K562 (cell line): ENCODE data around the gene NUP188. TPM values are rescaled to one million over a fixed set of nuclear protein-coding genes. Genes with fewer than 3 reads are reported as not detected.

Experiments used
- ARID2 ChIP-seq: fragments of 450-650 bp; IDR thresholded peaks from 2 replicates; pipeline ENCODE4 v1.6.1; 2017; ENCODE audit warnings: antibody characterized with exemption, mild to moderate bottlenecking
- BHLHE40 ChIP-seq: IDR thresholded peaks from 2 replicates; pipeline ENCODE4 v1.6.1; 2011; ENCODE audit warnings: low read length, improper control_type of control experiment
- CTCF ChIP-seq, 3 experiments: IDR thresholded peaks in 2 of 3; conservative IDR thresholded peaks in 1 of 3; 2 replicates each; pipeline ENCODE4 v1.5.1; 2011 to 2012; ENCODE audit warnings: low read length in 3 of 3, mild to moderate bottlenecking in 3 of 3, control low read depth in 2 of 3, improper control_type of control experiment in 1 of 3, inconsistent platforms in 1 of 3, low read depth in 1 of 3, mixed read lengths in 1 of 3, moderate library complexity in 1 of 3; ENCODE audit not compliant: insufficient read depth in 2 of 3
- ETV5 ChIP-seq: sonication (generic); formaldehyde crosslinking; IDR thresholded peaks from 2 replicates; pipeline ENCODE4 v1.4.0; 2020; ENCODE audit warnings: low read depth, mild to moderate bottlenecking, missing genetic modification reagents
- FOSL1 ChIP-seq: fragments of 200-800 bp; sonication (Bioruptor generic); conservative IDR thresholded peaks from 2 replicates; pipeline ENCODE4 v1.6.1; 2016; ENCODE audit warnings: missing genetic modification characterization, missing compliant biosample characterization
- FOXM1 ChIP-seq, 2 experiments: fragments of 450-650 bp in 1 of 2; sonication (generic) in 1 of 2; formaldehyde crosslinking in 1 of 2; IDR thresholded peaks; 2 replicates each; pipeline versions ENCODE4 v1.6.1 to v1.9.0; 2017 to 2022; ENCODE audit warnings: low read depth in 2 of 2, mild to moderate bottlenecking in 2 of 2, missing genetic modification reagents in 1 of 2, moderate library complexity in 1 of 2
- GATAD2A ChIP-seq: fragments of 450-650 bp; IDR thresholded peaks from 2 replicates; pipeline ENCODE4 v1.6.1; 2017
- JUNB ChIP-seq: fragments of 450-650 bp; formaldehyde crosslinking; conservative IDR thresholded peaks from 2 replicates; pipeline ENCODE4 v1.4.0; 2020; ENCODE audit warnings: mild to moderate bottlenecking
- MECOM ChIP-seq: fragments of 250-450 bp; sonication (Bioruptor Pico); IDR thresholded peaks from 2 replicates; pipeline ENCODE4 v1.8.0; 2022; ENCODE audit warnings: inconsistent platforms
- MITF ChIP-seq: IDR thresholded peaks from 2 replicates; pipeline ENCODE4 v1.6.1; 2014; ENCODE audit warnings: antibody characterized with exemption
- MXI1 ChIP-seq: IDR thresholded peaks from 2 replicates; pipeline ENCODE4 v1.6.1; 2011; ENCODE audit warnings: low read depth, mild to moderate bottlenecking, improper control_type of control experiment, low read length
- MYNN ChIP-seq, 2 experiments: sonication (generic); formaldehyde crosslinking in 1 of 2; IDR thresholded peaks; 2 replicates each; pipeline versions ENCODE4 v1.5.0 to v1.6.1; 2016 to 2020; ENCODE audit warnings: antibody characterized with exemption in 1 of 2, missing genetic modification reagents in 1 of 2
- NR2F6 ChIP-seq: fragments of 450-650 bp; formaldehyde crosslinking; IDR thresholded peaks from 2 replicates; pipeline ENCODE4 v1.4.0; 2020; ENCODE audit warnings: mild to moderate bottlenecking
- SMARCA4 ChIP-seq: fragments of 450-650 bp; IDR thresholded peaks from 2 replicates; pipeline ENCODE4 v1.6.1; 2016
- SPI1 ChIP-seq: IDR thresholded peaks from 2 replicates; pipeline ENCODE4 v1.6.1; 2011; ENCODE audit warnings: low read depth, low read length, control low read depth, borderline replicate concordance
- STAT5A ChIP-seq: IDR thresholded peaks from 2 replicates; pipeline ENCODE4 v1.6.1; 2012; ENCODE audit warnings: low read length, inconsistent platforms, borderline replicate concordance
- YY1 ChIP-seq, 3 experiments: IDR thresholded peaks; 2 replicates each; pipeline ENCODE4 v1.6.1; 2011; ENCODE audit warnings: low read length in 2 of 3, mild to moderate bottlenecking in 2 of 3, moderate library complexity in 2 of 3, borderline replicate concordance in 1 of 3, control low read depth in 1 of 3, low read depth in 1 of 3; ENCODE audit not compliant: insufficient read depth in 3 of 3, insufficient replicate concordance in 2 of 3, control insufficient read depth in 1 of 3, insufficient read length in 1 of 3; ENCODE audit errors: extremely low read depth in 1 of 3
- ZNF57 ChIP-seq: fragments of 450-650 bp; formaldehyde crosslinking; IDR thresholded peaks from 2 replicates; pipeline ENCODE4 v1.4.0; 2020; ENCODE audit warnings: mild to moderate bottlenecking, moderate library complexity
- ZZZ3 ChIP-seq: fragments of 450-650 bp; IDR thresholded peaks from 2 replicates; pipeline ENCODE4 v1.6.1; 2016; ENCODE audit warnings: antibody characterized with exemption, mild to moderate bottlenecking, moderate library complexity
- polyA plus RNA-seq, 8 experiments: library from polyadenylated mRNA; depleted of rRNA in 4 of 8; stranded (reverse) in 5 of 8; unstranded in 3 of 8; fragments of >200 nt; fragmentation: Nextera tagmentation in 2 of 8; fragmentation: Illumina TruSeq in 1 of 8; extraction: Ambion mirVana in 2 of 8; extraction: Trizol in 1 of 8; gene quantifications; 2 replicates each; pipeline versions ENCODE4 v1.2.1 to v1.2.3, GENCODE V29; 2011 to 2014; ENCODE audit warnings: inconsistent platforms in 1 of 8, missing spikeins in 1 of 8
- total RNA-seq, 7 experiments: library from RNA; depleted of rRNA in 6 of 7; stranded (reverse); fragments of >200 nt in 6 of 7; fragmentation: Illumina TruSeq in 2 of 7; extraction: Trizol in 2 of 7; gene quantifications; 2 replicates each; pipeline versions ENCODE4 v1.2.1 to v1.2.3, GENCODE V29; 2011 to 2021; ENCODE audit warnings: low replicate concordance in 1 of 7
- TF ChIP-seq, protein P1 (sequence below): fragments of 450-650 bp; conservative IDR thresholded peaks from 2 replicates; pipeline ENCODE4 v1.6.1; 2016; ENCODE audit warnings: missing genetic modification characterization, low read depth, mild to moderate bottlenecking, control low read depth, missing compliant biosample characterization
- TF ChIP-seq, protein P2 (sequence below): sonication (generic); formaldehyde crosslinking; IDR thresholded peaks from 2 replicates; pipeline ENCODE4 v1.8.0; 2022; ENCODE audit warnings: missing genetic modification reagents, mild to moderate bottlenecking, moderate library complexity, borderline replicate concordance

The NUP188 gene
- total and polyA plus RNA-seq, 9 of the 15 experiments (the other 6 are each of a cell fraction or from before 2014, with no cell fraction given) = 11.7 to 135 (median 70.6) TPM

GRCh38 chr9:128927731-128928411 lies 19.6 kb upstream of the NUP188 start (continued):
- no peak for TF ChIP-seq ZZZ3
- peak in 1 of 3 experiments; percentile 16 for TF ChIP-seq YY1 (IDR thresholded peaks at IDR 0.05; ENCODE audit: borderline replicate concordance in 1 of 3, control insufficient read depth in 1 of 3, extremely low read depth in 1 of 3, insufficient read depth in 3 of 3, insufficient read length in 1 of 3, insufficient replicate concordance in 2 of 3, low read depth in 1 of 3, low read length in 2 of 3)
- peak; percentile 80 for TF ChIP-seq ARID2
- peak; percentile 24; the same call in 1 of the 2 replicates for TF ChIP-seq ETV5 (CRISPR knock-in tag)
- TF ChIP-seq FOXM1 (IDR thresholded peaks at IDR 0.05; ENCODE audit: low read depth) = no peak
- TF ChIP-seq FOXM1 (CRISPR knock-in tag; IDR thresholded peaks at IDR 0.05; ENCODE audit: low read depth) = no peak
- TF ChIP-seq CTCF (IDR thresholded peaks at IDR 0.05 in 2 of 3, conservative IDR thresholded peaks at IDR 0.05 in 1 of 3; ENCODE audit: insufficient read depth in 2 of 3, low read depth in 1 of 3, low read length in 3 of 3) = peak; percentile 91 to 93 (median 92)
- no peak for TF ChIP-seq SPI1
- no peak for TF ChIP-seq FOSL1
- TF ChIP-seq MITF = no peak
- TF ChIP-seq NR2F6 (CRISPR knock-in tag) = no peak
- TF ChIP-seq STAT5A = 0 out of 2 replicates have a peak, but pooled peaks have one; percentile 6
- TF ChIP-seq, protein P1, sequence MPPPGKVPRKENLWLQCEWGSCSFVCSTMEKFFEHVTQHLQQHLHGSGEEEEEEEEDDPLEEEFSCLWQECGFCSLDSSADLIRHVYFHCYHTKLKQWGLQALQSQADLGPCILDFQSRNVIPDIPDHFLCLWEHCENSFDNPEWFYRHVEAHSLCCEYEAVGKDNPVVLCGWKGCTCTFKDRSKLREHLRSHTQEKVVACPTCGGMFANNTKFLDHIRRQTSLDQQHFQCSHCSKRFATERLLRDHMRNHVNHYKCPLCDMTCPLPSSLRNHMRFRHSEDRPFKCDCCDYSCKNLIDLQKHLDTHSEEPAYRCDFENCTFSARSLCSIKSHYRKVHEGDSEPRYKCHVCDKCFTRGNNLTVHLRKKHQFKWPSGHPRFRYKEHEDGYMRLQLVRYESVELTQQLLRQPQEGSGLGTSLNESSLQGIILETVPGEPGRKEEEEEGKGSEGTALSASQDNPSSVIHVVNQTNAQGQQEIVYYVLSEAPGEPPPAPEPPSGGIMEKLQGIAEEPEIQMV (tag) = no peak
- TF ChIP-seq SMARCA4 = no peak
- TF ChIP-seq MYNN (IDR thresholded peaks at IDR 0.05) = no peak
- TF ChIP-seq MYNN (CRISPR knock-in tag; IDR thresholded peaks at IDR 0.05) = no peak
- TF ChIP-seq ZNF57 (CRISPR knock-in tag) = no peak
- TF ChIP-seq JUNB = no peak
- TF ChIP-seq MXI1 = no peak
- TF ChIP-seq GATAD2A = no peak
- TF ChIP-seq, protein P2, sequence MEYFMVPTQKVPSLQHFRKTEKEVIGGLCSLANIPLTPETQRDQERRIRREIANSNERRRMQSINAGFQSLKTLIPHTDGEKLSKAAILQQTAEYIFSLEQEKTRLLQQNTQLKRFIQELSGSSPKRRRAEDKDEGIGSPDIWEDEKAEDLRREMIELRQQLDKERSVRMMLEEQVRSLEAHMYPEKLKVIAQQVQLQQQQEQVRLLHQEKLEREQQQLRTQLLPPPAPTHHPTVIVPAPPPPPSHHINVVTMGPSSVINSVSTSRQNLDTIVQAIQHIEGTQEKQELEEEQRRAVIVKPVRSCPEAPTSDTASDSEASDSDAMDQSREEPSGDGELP (CRISPR knock-in tag) = peak; percentile 51; the same call in 1 of the 2 replicates
- TF ChIP-seq BHLHE40 = 0 out of 2 replicates have a peak, but pooled peaks have one; percentile 9
- TF ChIP-seq MECOM (CRISPR knock-in tag) = no peak
